H9 (cell line): ENCODE data around the gene RPS19. TPM values are rescaled to one million over a fixed set of nuclear protein-coding genes. Genes with fewer than 3 reads are reported as not detected.

ENCODE experiments used
- DNase-seq: peaks from one replicate; pipeline ENCODE4 v3.0.0-alpha.2; 2017
- H2AFZ ChIP-seq: one replicate; pipeline ENCODE4 v1.6.1; 2013; ENCODE audit warnings: mild to moderate bottlenecking, low read length, control low read depth, moderate library complexity
- H2AK5ac ChIP-seq: 2 replicates; pipeline ENCODE4 v1.6.1; 2013; ENCODE audit warnings: low read length, control low read depth, mixed read lengths; ENCODE audit not compliant: insufficient read length
- H2BK120ac ChIP-seq: one replicate; pipeline ENCODE4 v1.6.1; 2013; ENCODE audit warnings: low read depth, mild to moderate bottlenecking, low read length, control low read depth, inconsistent platforms; ENCODE audit not compliant: poor library complexity, severe bottlenecking
- H2BK12ac ChIP-seq: 2 replicates; pipeline ENCODE4 v1.6.1; 2013; ENCODE audit warnings: low read length, control low read depth, mixed read lengths, low read depth; ENCODE audit not compliant: insufficient read length
- H2BK15ac ChIP-seq: 2 replicates; pipeline ENCODE4 v1.6.1; 2013; ENCODE audit warnings: low read depth, low read length, control low read depth
- H2BK20ac ChIP-seq: one replicate; pipeline ENCODE4 v1.6.1; 2013; ENCODE audit warnings: low read depth, mild to moderate bottlenecking, low read length, control low read depth, inconsistent platforms; ENCODE audit not compliant: poor library complexity, severe bottlenecking
- H2BK5ac ChIP-seq: 2 replicates; pipeline ENCODE4 v1.6.1; 2013; ENCODE audit warnings: low read length, control low read depth, mixed read lengths; ENCODE audit not compliant: insufficient read length
- H3K14ac ChIP-seq: 2 replicates; pipeline ENCODE4 v1.6.1; 2013; ENCODE audit warnings: low read length, control low read depth; ENCODE audit not compliant: insufficient read depth
- H3K18ac ChIP-seq: 2 replicates; pipeline ENCODE4 v1.6.1; 2013; ENCODE audit warnings: low read depth, mild to moderate bottlenecking, mixed read lengths, low read length, control low read depth; ENCODE audit not compliant: insufficient read length
- H3K23ac ChIP-seq: 2 replicates; pipeline ENCODE4 v1.6.1; 2013; ENCODE audit warnings: low read length, control low read depth, mixed read lengths, low read depth; ENCODE audit not compliant: insufficient read length
- H3K23me2 ChIP-seq: 2 replicates; pipeline ENCODE4 v1.6.1; 2013; ENCODE audit warnings: low read depth, mild to moderate bottlenecking, mixed read lengths, low read length, control low read depth; ENCODE audit not compliant: insufficient read length, poor library complexity, severe bottlenecking
- H3K27ac ChIP-seq: 2 replicates; pipeline ENCODE4 v1.5.1; 2013; ENCODE audit warnings: low read length, control low read depth, mixed read lengths, low read depth; ENCODE audit not compliant: insufficient read length
- H3K27me3 ChIP-seq: 2 replicates; pipeline ENCODE4 v1.6.1; 2013; ENCODE audit warnings: low read length, control low read depth, inconsistent platforms; ENCODE audit not compliant: insufficient read depth
- H3K4ac ChIP-seq: 2 replicates; pipeline ENCODE4 v1.6.1; 2013; ENCODE audit warnings: low read depth, mild to moderate bottlenecking, control low read depth, inconsistent platforms, low read length, moderate library complexity
- H3K4me1 ChIP-seq: 2 replicates; pipeline ENCODE4 v1.6.1; 2013; ENCODE audit warnings: low read length, control low read depth, inconsistent platforms; ENCODE audit not compliant: insufficient read depth
- H3K4me2 ChIP-seq: 2 replicates; pipeline ENCODE4 v1.6.1; 2013; ENCODE audit warnings: low read length, control low read depth, mixed read lengths; ENCODE audit not compliant: insufficient read length, insufficient read depth
- H3K56ac ChIP-seq: 2 replicates; pipeline ENCODE4 v1.6.1; 2013; ENCODE audit warnings: low read depth, mild to moderate bottlenecking, mixed read lengths, low read length, control low read depth; ENCODE audit not compliant: insufficient read length
- H3K79me1 ChIP-seq: 2 replicates; pipeline ENCODE4 v1.6.1; 2013; ENCODE audit warnings: low read depth, mild to moderate bottlenecking, moderate library complexity, low read length, control low read depth, inconsistent platforms; ENCODE audit not compliant: insufficient read depth, poor library complexity, severe bottlenecking
- H3K79me2 ChIP-seq: 2 replicates; pipeline ENCODE4 v1.6.1; 2013; ENCODE audit warnings: low read length, control low read depth, inconsistent platforms; ENCODE audit not compliant: insufficient read depth
- H3K9ac ChIP-seq: 2 replicates; pipeline ENCODE4 v1.6.1; 2013; ENCODE audit warnings: low read length, control low read depth, mixed read lengths; ENCODE audit not compliant: insufficient read length; ENCODE audit errors: extremely low read depth
- H3K9me3 ChIP-seq: one replicate; pipeline ENCODE4 v1.6.1; 2013; ENCODE audit warnings: low read depth, low read length, inconsistent platforms; ENCODE audit not compliant: control insufficient read depth
- H3T11ph ChIP-seq: one replicate; pipeline ENCODE4 v1.6.1; 2013; ENCODE audit warnings: mild to moderate bottlenecking, low read length, control low read depth, inconsistent platforms
- H4K20me1 ChIP-seq: one replicate; pipeline ENCODE4 v1.6.1; 2013; ENCODE audit not compliant: control insufficient read depth, insufficient read length, insufficient read depth
- H4K5ac ChIP-seq: 2 replicates; pipeline ENCODE4 v1.6.1; 2013; ENCODE audit warnings: low read depth, mild to moderate bottlenecking, mixed read lengths, low read length, control low read depth; ENCODE audit not compliant: insufficient read length
- H4K8ac ChIP-seq: replicated peaks from 2 replicates; pipeline ENCODE4 v1.6.1; 2013; ENCODE audit warnings: low read length, control low read depth, mixed read lengths, low read depth; ENCODE audit not compliant: insufficient read length
- H4K91ac ChIP-seq: 2 replicates; pipeline ENCODE4 v1.6.1; 2013; ENCODE audit warnings: low read depth, mild to moderate bottlenecking, moderate library complexity, mixed read lengths, low read length, control low read depth; ENCODE audit not compliant: insufficient read length
- H3K27ac Mint-ChIP-seq, 3 experiments: 2 replicates in 2 of 3; 3 replicates in 1 of 3; pipeline ENCODE4 v1.8.0; 2020 to 2021; ENCODE audit warnings: mixed read lengths in 3 of 3, mild to moderate bottlenecking in 1 of 3, moderate library complexity in 1 of 3
- H3K27me3 Mint-ChIP-seq: 2 replicates; pipeline ENCODE4 v1.8.0; 2021; ENCODE audit warnings: low read depth, mild to moderate bottlenecking, moderate library complexity, mixed read lengths
- H3K36me3 Mint-ChIP-seq, 3 experiments: 2 replicates in 2 of 3; 3 replicates in 1 of 3; pipeline ENCODE4 v1.8.0; 2020 to 2021; ENCODE audit warnings: low read depth in 3 of 3, mixed read lengths in 3 of 3; ENCODE audit not compliant: insufficient read depth in 1 of 3
- H3K4me1 Mint-ChIP-seq, 2 experiments: 2 replicates each; pipeline ENCODE4 v1.8.0; 2020; ENCODE audit warnings: mixed read lengths in 2 of 2
- H3K4me3 Mint-ChIP-seq, 2 experiments: 2 replicates in 1 of 2; 3 replicates in 1 of 2; pipeline ENCODE4 v1.8.0; 2020 to 2021; ENCODE audit warnings: mild to moderate bottlenecking in 2 of 2, mixed read lengths in 2 of 2, moderate library complexity in 1 of 2
- H3K9me3 Mint-ChIP-seq, 2 experiments: 2 replicates in 1 of 2; 3 replicates in 1 of 2; pipeline ENCODE4 v1.8.0; 2020; ENCODE audit warnings: mild to moderate bottlenecking in 2 of 2, mixed read lengths in 2 of 2, moderate library complexity in 1 of 2
- CTCF ChIP-seq: fragments of 200-600 bp; sonication (generic); conservative IDR thresholded peaks from 3 replicates; pipeline ENCODE4 v1.8.0; 2021; ENCODE audit warnings: antibody characterized with exemption, mild to moderate bottlenecking
- WGBS: extraction: QIAGEN DNeasy Blood & Tissue Kit; methylation state at CpG from one replicate; pipeline ENCODE4 v1.1.7; 2013; ENCODE audit warnings: missing lambda C conversion rate, low lambda C conversion rate, mixed read lengths; ENCODE audit not compliant: insufficient read length; ENCODE audit errors: extremely low coverage; 5-methylcytosine and 5-hydroxymethylcytosine counted together
- total RNA-seq: library from RNA; stranded (reverse); gene quantifications from 2 replicates; pipeline ENCODE4 v1.2.1, GENCODE V29; 2021

The RPS19 gene
- total RNA-seq, 1 experiment from 2014 or later, result 3,024 TPM

GRCh38 chr19:41912899-41913537, 53.0 kb downstream of the RPS19 start:
- H3K23ac ChIP-seq, result no peak overlapping the region

More at GRCh38 chr19:41912899-41913537, 53.0 kb downstream of the RPS19 start:
- Histone ChIP-seq H3K14ac (no peak overlapping the region), H2BK120ac (no peak overlapping the region), H2BK12ac (no peak overlapping the region), H3K23me2 (peaks cover 5% of the 10 kb centered on the region), H3K4me1 (no peaks in the 10 kb centered on the region), H2AK5ac (no peak overlapping the region), H3K9ac (no peak overlapping the region), H4K91ac (no peak overlapping the region), H3K27me3 (peaks cover 71% of the 10 kb centered on the region), H3K79me2 (no peaks in the 10 kb centered on the region), H3K56ac (no peak overlapping the region), H3K18ac (no peak overlapping the region), H2AFZ (no peak overlapping the region), H2BK5ac (no peak overlapping the region), H4K20me1 (no peaks in the 10 kb centered on the region), H4K8ac (no peak overlapping the region), H2BK20ac (no peak overlapping the region), H3K27ac (no peak overlapping the region), H3T11ph (no peak overlapping the region), H2BK15ac (no peak overlapping the region), H4K5ac (no peak overlapping the region), H3K4ac (no peak overlapping the region), H3K79me1 (no peaks in the 10 kb centered on the region), H3K4me2 (peak overlapping the region; percentile 48), H3K9me3 (no peaks in the 10 kb centered on the region)
- DNase-seq, result no peak
- Mint-ChIP-seq H3K27ac (no peak overlapping the region), H3K36me3 (no peaks in the 10 kb centered on the region), H3K4me1 (peaks cover 6 to 15% of the 10 kb centered on the region in 2 experiments; a peak in 3 of 4 replicates), H3K9me3 (peaks cover 0 to 2% of the 10 kb centered on the region in 2 experiments; a peak in 1 of 5 replicates), H3K27me3 (peaks cover 1% of the 10 kb centered on the region), H3K4me3 (peak overlapping the region; percentile 19 to 76; a peak in 4 of 5 replicates)
- TF ChIP-seq CTCF, result no peak
- no CpG with 5 or more reads among the region's 51 CpGs for WGBS
